NCI-H2227 (cell line): ENCODE measurements around the gene SYNE2.
"Not testable (repeated sequence)": the region's sequence is repeated elsewhere in the genome, so short reads cannot be mapped to it uniquely, and the experiment has no call there.

Experiments
- DNase-seq: peaks from one replicate; lab custom pipeline; 2025; ENCODE audit not compliant: unreplicated experiment; lab: John Stamatoyannopoulos, UW

Gene SYNE2

DNA sequence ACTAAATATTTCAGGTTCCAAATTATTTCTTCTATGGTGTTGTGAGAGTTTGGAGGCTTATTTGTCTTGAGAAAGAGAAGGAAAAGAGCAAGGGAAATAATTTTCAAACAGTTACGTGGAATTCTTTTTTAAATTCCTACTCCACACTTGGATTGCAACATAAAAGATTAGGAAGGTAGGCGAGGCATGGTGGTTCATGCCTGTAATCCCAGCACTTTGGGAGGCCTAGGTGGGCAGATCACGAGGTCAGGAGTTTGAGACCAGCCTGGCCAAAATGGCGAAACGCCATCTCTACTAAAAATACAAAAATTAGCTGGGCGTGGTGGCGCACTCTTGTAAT lies 265.6 kb downstream of the SYNE2 start:
- not testable (repeated sequence) for DNase-seq

DNA sequence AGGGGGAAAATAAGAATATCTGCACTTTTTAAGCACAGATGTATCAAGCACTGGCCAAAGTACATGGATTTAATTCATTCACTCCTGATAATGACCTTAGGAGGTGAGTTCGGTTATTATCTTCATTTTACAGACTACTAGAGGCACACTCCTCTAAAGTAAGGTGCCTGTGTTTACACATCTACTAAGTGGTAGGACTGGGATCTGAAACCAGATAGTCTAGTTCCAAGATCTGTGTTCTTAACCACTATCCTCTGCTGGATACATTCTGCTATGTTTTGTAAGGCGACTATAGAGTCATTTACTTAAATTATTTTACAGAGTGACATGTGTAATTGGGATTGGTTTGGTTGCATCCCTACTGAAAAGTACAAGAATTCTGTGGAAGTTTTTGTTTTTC lies 266.1 kb downstream of the SYNE2 start:
- DNase-seq: no peak

DNA sequence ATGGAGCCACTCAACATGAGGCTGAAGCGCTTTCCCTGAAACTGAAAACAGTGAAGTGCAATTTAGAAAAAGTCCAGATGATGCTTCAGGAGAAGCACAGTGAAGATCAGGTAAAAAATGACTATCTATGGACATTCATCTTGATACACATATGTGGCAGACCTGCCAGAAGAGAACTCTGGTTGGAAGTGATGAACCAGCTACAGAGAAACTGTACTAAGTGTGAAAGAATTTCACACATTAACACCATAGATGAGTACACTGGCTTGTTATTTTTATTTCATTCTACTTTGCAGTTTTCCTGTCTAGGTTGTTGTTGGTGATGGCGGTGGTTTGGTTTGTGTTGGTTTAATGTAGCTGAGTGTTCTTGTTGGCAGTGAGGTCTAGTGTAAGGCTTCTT lies 266.7 kb downstream of the SYNE2 start:
- no peak for DNase-seq

GRCh38 chr14:64119980-64120379 lies 267.2 kb downstream of the SYNE2 start:
- no peak for DNase-seq

DNA sequence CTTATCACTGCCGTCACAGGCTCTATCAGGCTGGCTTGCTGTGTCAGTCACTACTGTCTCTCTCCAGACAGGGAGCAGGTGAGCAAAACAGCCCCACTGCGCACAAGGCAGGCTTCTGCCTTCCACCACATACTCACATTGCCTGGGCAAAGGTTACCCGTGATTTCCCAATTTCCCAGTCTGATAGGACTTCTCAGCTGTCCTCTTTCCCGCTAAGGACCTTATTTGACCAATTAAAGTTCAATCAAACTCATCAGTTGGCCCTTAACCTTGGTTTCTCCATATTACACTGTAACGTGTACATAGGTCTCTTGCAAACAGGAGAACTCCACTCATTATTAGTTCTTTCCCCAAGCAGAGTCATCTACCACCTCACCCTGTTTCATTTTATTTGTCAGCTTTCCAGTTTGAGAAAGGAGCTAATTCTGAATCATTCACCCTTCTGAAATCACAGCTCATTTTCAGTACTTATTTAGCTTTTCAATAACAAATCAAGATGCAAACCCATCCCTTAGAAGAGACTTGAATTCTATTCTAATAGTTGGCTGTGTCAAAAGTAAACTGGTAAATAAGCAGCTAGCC lies 270.5 kb downstream of the SYNE2 start:
- no peak for DNase-seq

DNA sequence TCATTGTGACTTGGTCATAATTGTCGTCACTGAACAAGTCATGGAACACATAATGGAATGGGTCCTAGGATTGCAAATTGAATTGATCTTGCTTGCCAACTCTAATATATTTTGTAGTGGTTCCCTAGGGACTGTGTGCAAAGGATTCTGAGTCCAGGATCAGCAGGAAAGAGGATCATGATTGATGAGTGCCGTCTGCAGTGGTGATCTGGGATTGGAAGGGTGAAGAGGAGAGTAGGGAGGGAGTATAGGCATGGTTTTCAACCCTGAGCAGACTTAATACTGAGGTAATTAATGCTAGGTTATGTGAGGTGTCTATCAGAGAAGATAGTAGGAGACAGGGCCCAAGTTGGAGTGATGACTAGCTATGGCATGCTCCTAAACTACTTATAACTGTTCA lies 272.5 kb downstream of the SYNE2 start:
- DNase-seq: no peak

DNA sequence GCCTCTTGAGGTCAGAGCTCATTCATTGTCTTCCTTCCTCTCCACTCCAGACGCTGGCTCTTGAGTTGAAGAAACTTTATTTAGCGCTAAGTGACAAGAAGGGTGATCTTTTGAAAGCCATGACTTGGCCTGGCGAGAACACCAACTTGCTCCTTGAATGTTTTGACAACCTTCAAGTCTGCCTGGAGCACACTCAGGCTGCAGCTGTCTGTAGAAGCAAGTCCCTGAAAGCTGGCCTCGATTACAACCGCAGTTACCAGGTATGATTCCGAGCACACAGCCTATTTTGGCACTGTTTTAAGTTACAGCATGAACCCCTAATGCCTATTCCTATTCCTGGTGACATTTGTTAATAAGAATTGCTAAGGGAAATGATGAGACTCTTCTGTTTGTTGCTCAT lies 273.7 kb downstream of the SYNE2 start:
- no peak for DNase-seq

DNA sequence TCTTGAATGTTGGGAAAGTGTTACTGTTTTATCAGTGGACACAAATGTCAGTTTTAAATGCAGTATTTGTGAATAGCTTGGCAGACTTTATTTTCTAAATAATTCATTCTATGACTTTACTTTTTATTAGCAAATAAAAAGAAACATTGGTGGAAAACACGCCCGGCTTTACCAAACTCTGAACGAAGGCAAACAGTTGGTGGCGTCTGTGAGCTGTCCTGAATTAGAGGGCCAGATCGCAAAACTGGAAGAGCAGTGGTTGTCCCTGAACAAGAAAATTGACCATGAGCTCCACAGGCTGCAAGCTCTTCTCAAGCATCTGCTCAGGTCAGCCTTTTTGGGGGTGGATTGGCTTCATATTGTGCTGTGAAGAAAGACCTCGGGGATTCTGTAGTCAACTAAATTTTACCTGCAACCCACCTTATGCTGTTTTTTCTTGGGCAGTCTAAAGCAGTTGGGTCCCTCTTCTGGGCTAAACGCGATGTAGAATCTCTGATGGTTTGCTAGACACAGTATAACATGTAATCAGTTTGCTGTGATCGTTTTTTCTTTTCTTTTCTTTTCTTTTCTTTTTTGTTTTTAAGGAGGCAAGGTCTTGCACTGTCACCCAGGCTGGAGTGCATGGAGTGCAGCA lies 285.0 kb downstream of the SYNE2 start:
- DNase-seq: no peak

DNA sequence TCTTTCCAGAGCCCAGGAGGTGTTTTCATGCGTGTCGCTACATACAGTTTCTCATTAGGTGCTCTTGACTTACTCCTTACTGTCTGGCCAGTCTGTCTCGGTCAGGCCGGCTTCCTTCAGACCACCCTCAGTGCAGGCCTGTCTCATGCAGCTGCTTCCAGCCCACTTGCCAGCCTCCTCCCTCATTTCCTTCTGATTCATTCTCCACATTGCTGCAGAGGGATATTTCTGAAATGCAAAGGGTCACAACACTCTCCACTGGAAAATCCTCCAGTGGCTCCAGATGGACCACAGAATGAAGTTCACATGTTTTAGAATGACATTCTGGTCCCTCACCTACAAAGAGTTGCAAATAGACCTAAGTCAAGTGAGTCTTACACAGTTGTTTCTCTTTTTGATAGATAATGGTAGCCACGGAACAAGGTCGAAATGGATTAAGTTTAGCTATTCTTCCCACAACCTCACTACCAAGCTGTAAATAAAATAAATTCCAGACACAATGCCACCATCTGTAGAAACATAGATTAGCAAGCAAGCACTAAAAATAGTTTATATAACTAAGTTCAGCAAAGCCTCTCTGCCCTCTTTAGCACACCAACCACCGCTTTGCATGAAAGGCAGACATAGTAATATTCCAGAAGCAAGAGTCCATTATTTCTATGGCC lies 294.5 kb downstream of the SYNE2 start:
- no peak for DNase-seq

GRCh38 chr14:64149921-64150320 lies 297.1 kb downstream of the SYNE2 start:
- DNase-seq: no peak

- no peak for DNase-seq
Observed at GRCh38 chr14:64158608-64159007, 305.8 kb downstream of the SYNE2 start.

- DNase-seq: peak; percentile 3
Observed at GRCh38 chr14:64159588-64159987, 306.8 kb downstream of the SYNE2 start.

- DNase-seq: no peak
Observed at GRCh38 chr14:64170181-64170580, 317.4 kb downstream of the SYNE2 start.

DNA sequence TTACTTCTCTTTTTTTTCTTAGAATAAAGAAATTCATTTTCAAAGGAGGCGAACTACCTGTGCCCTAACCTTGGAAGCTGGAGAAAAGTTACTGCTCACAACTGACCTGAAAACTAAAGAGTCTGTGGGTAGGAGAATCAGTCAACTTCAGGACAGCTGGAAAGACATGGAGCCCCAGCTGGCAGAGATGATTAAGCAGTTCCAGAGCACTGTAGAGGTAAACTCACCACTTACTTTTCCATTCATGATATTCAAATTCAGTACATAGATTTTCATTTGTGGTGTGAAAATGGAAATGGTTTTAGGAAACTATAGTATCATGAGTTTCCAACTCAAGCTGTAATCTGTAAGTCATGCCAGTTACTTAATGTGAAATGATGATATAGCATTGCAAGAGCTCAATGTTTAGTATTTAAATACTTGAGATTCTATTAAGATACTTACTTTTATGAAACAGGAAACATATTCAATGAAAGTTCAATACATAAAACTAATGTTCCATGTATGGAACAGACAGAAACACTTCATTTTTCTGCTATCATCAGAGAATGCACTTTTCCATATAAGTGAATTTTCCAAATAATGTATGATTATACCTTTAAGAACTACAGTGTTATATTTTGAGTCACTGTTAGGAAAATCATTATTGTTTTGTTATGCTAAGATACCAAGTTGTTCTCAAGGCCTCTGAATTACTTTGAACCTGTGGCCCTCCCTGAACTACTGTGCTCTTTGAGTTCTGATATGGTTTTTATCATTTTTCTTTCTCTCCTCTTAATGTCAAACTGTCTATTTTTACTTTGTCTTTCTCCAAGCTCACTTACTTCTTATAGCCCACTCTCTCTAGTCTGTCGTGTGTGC lies 322.3 kb downstream of the SYNE2 start:
- no peak for DNase-seq

DNA sequence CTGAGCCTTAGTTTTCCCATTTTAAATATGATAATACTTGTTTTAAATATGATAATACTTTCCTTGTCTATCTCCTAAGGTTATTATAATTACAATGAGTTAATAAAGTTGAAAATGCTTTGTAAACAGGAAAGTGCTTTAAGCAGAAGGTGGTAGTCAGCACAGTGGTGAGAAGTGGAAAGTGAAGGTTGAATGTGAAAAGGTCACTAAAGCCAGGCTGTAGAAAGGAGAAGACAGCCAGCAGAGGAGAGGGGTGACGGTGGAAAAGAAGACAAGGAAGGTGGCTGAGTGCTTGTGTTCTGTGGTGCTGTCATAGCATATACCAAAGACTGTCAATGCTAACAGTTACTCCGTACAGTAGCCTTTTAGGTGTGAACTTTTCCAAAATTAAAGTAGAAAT lies 323.5 kb downstream of the SYNE2 start:
- DNase-seq: no peak

GRCh38 chr14:64178814-64179213 lies 326.0 kb downstream of the SYNE2 start:
- DNase-seq: no peak

- not testable (repeated sequence) for DNase-seq
Observed at GRCh38 chr14:64182908-64183307, 330.1 kb downstream of the SYNE2 start.

DNA sequence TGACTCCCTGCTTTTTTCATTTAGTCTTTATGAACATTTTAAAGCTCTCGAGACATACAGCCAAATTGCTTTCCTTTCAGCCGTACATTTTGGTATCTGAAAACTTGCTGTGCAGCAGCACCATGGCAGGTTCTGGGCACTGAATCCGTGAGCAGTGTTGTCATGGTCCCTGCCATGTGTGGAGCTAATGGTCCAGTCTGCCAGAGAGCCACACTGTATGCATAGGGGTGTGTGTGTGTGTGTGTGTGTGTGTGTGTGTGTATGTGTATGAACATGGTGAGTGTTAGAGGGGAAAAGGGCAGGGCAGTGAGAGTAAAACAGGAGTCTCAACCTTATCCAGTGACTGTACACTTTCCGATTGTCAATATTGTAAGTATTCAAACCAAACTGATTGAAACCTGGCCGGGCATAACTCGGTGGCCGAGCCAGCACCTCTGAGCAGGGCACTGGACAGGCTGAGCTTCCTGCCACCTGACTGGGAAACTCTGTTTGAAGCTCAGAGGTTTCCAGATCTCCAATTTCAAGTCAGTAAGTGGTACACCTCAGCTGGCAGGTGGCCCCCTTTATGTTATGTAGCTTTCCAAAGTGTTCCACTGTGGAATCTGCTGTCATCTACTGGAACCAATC lies 331.4 kb downstream of the SYNE2 start:
- DNase-seq: no peak

DNA sequence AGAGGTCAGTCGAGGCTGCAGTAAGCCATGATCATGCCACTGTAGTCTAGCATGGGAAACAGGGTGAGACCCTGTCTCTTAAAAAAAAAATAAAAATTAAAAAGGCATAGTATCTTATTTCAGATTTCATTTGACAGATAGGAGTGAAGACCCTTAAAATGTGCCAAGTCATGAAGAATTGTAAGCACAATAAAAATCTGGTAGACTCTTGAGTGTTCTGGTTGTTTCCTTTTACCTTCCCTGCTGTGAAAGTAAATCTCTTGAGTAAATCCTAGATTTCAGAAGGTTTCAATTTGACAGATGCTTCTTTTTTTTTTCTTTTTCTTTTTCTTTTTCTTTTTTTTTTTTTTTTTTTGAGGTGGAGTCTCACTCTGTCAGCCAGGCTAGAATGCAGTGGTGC lies 332.4 kb downstream of the SYNE2 start:
- no peak for DNase-seq

GRCh38 chr14:64186231-64187129 lies 333.7 kb downstream of the SYNE2 start:
- DNase-seq: no peak
